GM10248 (cell line): ENCODE data around the gene TRIP10.
A peak's percentile ranks its signal among the peaks of the same experiment; 100 is the strongest.
"Not testable (repeated sequence)": the region's sequence is repeated elsewhere in the genome, so short reads cannot be mapped to it uniquely, and the experiment has no call there.

Experiments used
- CTCF ChIA-PET: fragments of 300-600 bp; sonication (Branson Sonifier 250); formaldehyde crosslinking; extraction: SDS; loops from one replicate; lab custom pipeline; 2021; ENCODE audit warnings: antibody characterized with exemption; lab: Yijun Ruan, JAX
- POLR2A ChIA-PET: fragments of 350-650 bp; sonication (Branson Sonifier 250); formaldehyde crosslinking; extraction: SDS; loops from one replicate; lab custom pipeline; 2020; ENCODE audit warnings: antibody characterized with exemption; lab: Yijun Ruan, JAX
- DNase-seq: peaks from one replicate; pipeline ENCODE4 v3.0.0; 2012; ENCODE audit errors: extremely low spot score
- CTCF ChIP-seq: IDR thresholded peaks from 2 replicates; pipeline ENCODE4 v1.5.1; 2012; ENCODE audit warnings: mild to moderate bottlenecking, low read depth; ENCODE audit errors: extremely low read depth, missing control alignments, control extremely low read depth

The TRIP10 gene

DNA sequence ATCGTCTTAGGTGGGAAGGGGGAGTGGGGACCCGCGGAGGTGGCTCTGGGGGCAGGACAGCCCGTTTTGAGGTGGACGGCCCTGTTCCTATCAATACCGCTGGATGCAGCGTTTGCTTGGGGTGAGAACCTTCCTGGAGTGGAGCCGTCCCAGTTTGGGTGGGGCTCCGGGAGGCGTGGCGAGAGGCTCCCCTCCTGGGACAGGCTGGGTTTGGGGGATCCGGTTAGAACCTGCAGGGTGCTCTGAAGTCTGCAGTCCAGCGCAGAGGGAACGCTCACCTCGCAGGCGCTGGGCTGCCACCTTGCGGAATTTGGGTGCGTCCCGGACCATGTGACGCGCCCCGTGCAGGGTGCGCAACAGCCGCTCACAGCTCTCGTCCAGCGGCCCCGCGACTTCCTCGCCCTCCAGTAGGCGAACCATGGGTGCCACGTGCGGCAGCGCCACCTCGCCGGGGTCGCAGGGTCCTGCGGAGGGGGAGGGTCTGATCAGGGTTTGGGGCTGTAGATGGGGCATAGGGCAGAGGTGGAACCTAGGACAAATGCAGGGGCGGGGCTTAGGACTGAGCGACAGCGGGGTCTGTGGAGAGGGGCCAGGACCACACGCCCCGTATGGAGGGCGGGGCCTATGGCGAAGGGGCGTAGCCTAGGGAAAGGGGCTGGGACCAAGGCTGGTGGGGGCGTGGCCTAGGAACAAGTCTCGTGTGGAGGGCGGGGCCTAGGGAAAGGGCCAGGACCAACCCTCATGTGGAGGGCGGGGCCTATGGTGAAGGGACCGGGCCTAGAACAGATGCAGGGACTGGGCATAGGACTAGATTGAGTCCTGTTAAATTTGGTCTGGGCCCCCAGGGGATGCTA is 13.9 kb downstream of the TRIP10 start:
- peak; percentile 91 for DNase-seq
- ChIA-PET POLR2A (no interaction called here), CTCF (interaction anchor here (1.1 to 4.3 kb wide), 5 partner anchors 12 to 19 kb away, joined by 3 to 14 read pairs (median 3); partner anchors contain the start of genes GPR108, TRIP10 and VAV1)
- TF ChIP-seq CTCF, result peak; percentile 66

DNA sequence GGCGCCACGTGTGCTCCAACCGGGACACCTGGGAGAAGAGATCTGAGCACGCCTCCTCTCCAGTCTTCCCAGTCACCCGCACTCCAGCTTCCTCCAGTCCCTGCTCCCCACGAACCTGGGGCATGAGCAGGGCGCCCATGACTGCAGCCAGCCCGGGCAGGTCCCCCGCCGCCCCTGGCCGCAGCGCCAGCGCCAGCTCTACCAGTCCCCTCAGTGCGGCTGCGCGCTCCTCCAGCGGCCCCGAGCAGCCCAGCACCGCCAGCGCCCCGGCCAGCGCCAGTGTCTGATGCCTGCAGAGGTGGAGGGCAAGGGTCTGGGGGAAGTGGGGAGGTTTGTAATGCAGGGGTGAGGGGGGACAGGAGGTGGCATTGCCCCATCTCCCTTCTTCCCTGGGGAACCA is 14.7 kb downstream of the TRIP10 start:
- DNase-seq, result no peak
- TF ChIP-seq CTCF, result no peak
- POLR2A ChIA-PET, result interaction anchor here (0.6 to 0.7 kb wide), 2 partner anchors 9 to 12 kb away, joined by 3 to 4 read pairs; no protein-coding TSS in a partner anchor
- CTCF ChIA-PET, result interaction anchor here (0.8 to 4.3 kb wide), 11 partner anchors 10 to 238 kb away, joined by 3 to 14 read pairs (median 3); partner anchors contain the start of genes GPR108, TRIP10 and VAV1

DNA sequence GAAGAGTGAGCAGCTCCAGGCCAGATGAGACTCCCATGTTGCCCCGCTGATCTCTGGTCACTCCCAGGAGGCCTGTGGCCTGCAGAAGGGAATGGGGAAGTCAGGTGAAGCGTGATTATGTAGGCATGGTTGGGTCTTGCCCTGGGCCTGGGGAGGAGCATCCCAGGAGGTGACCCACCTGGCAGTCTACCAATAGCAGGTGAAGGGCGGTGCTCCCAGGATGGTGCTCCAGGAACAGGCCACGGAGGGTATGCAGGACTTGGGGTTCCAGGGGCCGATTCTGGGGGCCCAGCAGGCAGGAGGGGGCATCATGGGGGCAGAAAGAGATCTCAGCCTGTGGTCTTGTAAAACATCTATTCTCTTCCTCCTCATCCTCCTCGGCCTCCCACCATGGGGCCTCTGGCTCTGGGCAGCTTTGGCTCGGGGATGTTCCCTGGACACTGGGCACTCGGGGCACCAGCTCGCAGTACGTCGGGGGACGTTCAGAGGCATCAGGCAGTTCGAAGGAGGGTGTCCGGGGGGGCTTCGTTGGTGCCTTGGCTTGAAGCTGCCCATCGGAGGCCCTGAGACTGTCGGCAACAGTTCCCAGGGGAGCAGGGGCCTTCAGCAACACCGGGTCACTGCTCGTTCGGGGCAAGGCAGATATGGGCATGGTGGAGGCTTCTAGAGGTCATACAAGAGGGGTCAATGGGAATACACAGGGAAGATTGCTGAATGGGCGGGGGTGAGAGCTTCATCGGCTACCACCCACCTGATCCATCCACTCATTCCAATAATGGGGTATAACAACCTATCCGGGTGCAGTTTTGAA is 15.4 kb downstream of the TRIP10 start:
- CTCF ChIA-PET, result interaction anchor here (0.8 to 4.3 kb wide), 7 partner anchors 10 to 239 kb away, joined by 3 to 14 read pairs (median 4); partner anchors contain the start of genes GPR108 and VAV1
- no peak for DNase-seq
- TF ChIP-seq CTCF, result no peak
- POLR2A ChIA-PET, result interaction anchor here (0.7 kb wide), 1 partner anchor 9 kb away, joined by 4 read pairs; no protein-coding TSS in a partner anchor

DNA sequence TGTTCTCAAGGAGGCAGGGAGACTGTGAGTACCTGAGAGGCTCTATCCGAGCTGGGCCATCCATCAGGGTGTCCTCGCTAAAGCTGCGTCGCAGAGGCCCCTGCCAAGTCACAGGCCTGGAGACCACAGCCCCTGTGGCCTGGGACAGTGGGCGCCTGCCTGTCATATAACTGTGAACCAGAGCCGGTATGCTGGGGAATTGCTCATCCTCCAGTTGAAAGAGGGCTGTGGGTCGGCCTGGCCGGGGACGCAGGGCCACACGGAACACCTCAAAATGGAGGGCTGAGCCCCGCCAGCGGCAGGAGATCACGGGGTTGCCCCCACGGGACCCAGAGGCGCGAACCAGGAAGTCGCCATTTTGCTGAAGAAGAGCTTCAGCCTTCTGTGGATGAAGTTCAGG is 21.1 kb downstream of the TRIP10 start:
- CTCF ChIA-PET, result interaction anchor here (1.0 to 2.9 kb wide), 5 partner anchors 9 to 102 kb away, joined by 3 to 12 read pairs (median 6); partner anchors contain the start of genes GPR108 and VAV1
- POLR2A ChIA-PET, result interaction anchor here (0.6 kb wide), 1 partner anchor 56 kb away, joined by 4 read pairs; no protein-coding TSS in a partner anchor
- no peak for TF ChIP-seq CTCF
- DNase-seq, result no peak

DNA sequence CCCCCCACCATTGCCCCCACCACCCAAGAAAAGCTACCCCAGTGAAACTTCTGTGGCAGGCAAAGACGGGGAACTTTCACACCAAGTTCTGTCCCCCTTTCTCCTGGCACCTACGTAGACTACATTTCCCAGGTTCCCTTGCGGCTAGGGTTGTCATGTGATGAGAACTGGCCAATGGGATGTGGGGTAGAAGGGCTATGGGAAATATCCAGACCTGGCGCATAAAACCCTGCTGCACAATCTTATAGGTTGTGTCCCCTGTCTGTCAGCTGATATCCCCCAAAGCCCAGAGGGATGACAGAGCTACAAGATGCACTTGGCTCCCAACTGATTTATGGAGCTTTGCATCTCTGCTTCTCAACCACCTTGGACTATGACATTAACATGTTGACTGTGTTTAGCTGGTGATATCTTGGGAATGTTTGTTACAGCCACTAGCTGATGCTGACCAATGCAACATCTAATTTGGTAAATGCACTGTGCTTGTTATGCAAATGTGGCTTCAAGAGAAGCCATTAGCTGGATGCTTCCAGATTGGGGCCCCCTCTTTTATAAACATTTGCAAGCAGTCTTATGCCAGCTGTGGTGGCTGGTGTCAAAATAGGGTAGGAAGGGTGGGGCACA is 21.7 kb downstream of the TRIP10 start:
- ChIA-PET CTCF (interaction anchor here (0.7 to 2.9 kb wide), 7 partner anchors 8 to 280 kb away, joined by 3 to 12 read pairs (median 5); partner anchors contain the start of genes DENND1C, GPR108 and VAV1), POLR2A (interaction anchor here (0.6 kb wide), 1 partner anchor 56 kb away, joined by 4 read pairs; no protein-coding TSS in a partner anchor)
- no peak for DNase-seq
- TF ChIP-seq CTCF, result no peak

GRCh38 chr19:6762253-6762797 is 22.8 kb downstream of the TRIP10 start:
- CTCF ChIA-PET, DNase-seq: not testable (repeated sequence)

More at GRCh38 chr19:6762253-6762797, 22.8 kb downstream of the TRIP10 start:
- POLR2A ChIA-PET, result not testable (repeated sequence)
